ENCODE results near the gene HOXD12.

- TF ChIP-seq CTCF (IDR thresholded peaks at IDR 0.05; ENCODE audit: low read depth, low read length) (no peak), MAX (IDR thresholded peaks at IDR 0.05; ENCODE audit: low read depth, low read length) (no peak), POLR2A (IDR thresholded peaks at IDR 0.05; ENCODE audit: extremely low read depth, insufficient read length) (no peak), MYC (IDR thresholded peaks at IDR 0.05; ENCODE audit: low read depth, low read length) (no peak)
Measured at GRCh38 chr2:176151442-176152287, 52.1 kb downstream of the HOXD12 start, which contains the start of gene HOXD4.
